Raji (cell line): ENCODE data around the gene WNT7B.

Experiments
- POLR2A ChIP-seq: IDR thresholded peaks from 2 replicates; pipeline ENCODE4 v1.6.1; 2011; ENCODE audit warnings: low read depth, low read length, control low read depth; ENCODE audit not compliant: insufficient read depth

The WNT7B gene

GRCh38 chr22:45882881-45883810, 93.8 kb downstream of the WNT7B start:
- TF ChIP-seq POLR2A = no peak

- no peak for TF ChIP-seq POLR2A
Observed at GRCh38 chr22:45881524-45881875, 95.5 kb downstream of the WNT7B start.

GRCh38 chr22:45880716-45881523, 96.0 kb downstream of the WNT7B start:
- TF ChIP-seq POLR2A = no peak

DNA sequence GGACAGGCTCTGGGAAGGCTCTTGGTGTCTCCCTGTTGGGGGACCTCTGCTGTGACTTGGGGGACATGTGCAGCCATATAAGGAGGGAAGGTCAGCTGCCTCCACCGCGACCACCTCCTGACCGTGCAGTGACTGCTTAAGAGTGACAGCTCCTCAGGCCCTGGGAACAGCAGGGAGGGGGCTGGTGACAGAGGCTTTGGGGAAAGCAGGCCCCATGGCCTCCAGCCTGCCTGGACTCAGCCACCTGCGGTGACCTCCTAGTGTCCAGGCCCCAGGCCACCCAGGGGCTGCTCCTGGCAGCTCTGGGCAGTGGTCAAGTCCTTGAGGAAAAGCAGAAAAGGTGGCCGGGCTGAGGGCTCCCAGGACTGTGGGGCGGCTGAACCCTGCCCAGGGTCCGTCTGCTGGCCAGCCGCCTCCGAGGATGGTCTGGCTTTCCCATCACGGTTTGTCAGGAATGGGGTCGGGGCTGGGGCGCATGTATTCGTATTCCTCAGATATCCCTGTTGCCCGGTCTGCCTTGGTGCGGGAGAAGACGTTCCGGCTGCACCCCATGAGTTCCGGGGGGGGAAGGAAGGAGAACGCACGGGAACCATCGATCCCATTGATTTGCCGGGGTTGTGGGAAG, 96.8 kb downstream of the WNT7B start:
- no peak for TF ChIP-seq POLR2A

DNA sequence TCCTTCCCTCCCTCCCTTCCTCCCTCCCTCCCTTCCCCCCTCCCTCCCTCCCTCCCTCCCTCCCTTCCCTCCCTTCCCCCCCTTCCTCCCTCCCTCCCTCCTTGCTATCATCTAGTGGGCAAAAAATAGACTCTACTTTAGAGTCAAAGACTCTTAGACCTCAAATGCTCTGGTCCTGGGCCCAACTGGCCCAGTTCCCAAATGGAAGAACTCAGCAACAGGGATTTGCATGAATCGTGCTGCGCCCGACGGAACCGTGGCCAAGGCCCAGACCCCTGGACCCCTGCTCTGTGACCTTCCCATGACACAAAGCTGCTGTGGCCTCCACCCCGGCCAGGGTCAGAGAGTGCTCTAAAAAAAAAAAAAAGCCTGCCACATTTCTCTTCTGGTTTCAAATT, 97.4 kb downstream of the WNT7B start:
- TF ChIP-seq POLR2A = no peak

DNA sequence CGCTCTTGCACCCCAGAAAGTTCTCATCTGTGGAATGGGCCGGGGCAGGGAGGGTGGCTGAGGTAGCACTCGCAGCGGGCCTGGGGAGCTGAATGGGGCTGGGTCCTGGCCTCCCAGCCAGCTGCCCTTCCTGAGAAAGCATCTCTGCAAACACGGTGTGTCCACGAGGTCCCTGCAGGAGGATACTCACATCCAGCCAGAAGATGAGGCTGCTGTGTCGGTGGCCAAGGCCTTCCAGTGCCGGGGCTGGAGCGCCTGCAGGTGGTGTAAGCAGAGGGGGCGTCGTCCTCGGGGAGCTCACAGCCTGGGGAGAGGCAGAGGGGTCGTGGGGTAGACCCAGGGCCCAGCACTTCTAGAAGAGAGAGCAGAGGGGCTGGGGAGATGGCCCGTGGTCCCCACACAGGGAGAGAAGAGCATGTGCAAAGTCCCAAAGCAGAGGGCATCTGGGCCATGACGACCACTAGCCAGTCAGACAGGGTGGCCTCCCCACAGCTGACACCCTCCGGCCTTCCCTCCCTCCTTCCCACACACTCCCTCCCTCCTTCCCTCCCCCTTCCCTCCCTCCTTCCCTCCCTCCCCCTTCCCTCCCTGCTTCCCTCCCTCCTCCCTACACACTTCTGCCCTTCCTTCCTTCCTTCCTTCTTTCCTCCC, 97.9 kb downstream of the WNT7B start:
- TF ChIP-seq POLR2A = no peak

DNA sequence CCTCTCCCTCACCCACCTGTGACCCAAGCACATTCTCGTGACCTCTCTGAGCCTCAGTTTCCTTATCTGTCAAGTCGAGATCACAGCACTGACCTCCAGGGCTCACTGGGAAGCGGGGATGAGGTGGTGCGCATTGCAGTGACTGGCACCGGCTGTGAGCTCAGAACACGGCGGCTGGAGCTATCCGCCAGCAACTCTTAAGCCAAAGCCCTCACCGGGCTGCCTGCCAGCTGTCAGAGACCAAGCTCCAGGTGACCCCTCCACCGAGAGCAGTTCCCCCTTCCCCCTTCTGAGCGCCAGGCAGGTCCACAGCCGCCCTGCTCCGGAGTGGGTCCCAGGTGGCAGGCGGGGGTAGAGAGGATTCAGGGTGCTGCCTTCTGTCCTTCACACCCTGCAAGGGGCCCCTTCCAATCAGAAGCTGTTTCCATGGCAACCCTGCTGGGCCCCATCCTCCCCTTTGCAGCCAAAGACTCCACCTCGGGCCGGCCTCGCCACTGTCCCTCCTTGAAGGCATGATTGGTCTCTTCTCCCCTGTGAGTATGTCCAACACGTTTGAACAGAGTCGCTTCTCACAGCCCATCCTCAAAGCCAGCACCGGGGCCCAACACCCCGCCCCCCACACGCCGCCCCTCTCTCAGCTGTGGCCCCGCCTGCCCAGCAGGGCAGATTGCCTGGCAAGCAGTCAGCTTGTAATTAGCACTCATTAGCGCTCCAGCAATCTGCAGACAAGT, 98.7 kb downstream of the WNT7B start:
- TF ChIP-seq POLR2A = no peak

GRCh38 chr22:45877651-45878050, 99.3 kb downstream of the WNT7B start:
- TF ChIP-seq POLR2A = no peak

DNA sequence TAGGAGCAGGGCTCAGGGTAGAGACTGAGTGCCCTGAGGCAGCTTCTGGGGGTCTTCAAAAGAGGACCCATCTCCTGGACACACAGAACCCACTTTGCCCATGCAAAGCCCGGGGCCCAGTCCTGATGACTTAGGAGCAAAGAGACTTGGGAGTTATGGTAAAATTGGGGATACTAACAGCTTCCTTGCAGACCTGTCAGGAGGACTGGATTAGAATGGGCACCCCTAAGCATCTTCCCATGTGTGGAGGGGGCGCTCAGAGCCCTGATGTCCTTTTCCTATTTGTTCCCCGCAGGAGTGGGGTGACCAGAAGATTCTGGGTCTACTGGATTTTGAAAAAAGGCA, 100.0 kb downstream of the WNT7B start:
- no peak for TF ChIP-seq POLR2A

DNA sequence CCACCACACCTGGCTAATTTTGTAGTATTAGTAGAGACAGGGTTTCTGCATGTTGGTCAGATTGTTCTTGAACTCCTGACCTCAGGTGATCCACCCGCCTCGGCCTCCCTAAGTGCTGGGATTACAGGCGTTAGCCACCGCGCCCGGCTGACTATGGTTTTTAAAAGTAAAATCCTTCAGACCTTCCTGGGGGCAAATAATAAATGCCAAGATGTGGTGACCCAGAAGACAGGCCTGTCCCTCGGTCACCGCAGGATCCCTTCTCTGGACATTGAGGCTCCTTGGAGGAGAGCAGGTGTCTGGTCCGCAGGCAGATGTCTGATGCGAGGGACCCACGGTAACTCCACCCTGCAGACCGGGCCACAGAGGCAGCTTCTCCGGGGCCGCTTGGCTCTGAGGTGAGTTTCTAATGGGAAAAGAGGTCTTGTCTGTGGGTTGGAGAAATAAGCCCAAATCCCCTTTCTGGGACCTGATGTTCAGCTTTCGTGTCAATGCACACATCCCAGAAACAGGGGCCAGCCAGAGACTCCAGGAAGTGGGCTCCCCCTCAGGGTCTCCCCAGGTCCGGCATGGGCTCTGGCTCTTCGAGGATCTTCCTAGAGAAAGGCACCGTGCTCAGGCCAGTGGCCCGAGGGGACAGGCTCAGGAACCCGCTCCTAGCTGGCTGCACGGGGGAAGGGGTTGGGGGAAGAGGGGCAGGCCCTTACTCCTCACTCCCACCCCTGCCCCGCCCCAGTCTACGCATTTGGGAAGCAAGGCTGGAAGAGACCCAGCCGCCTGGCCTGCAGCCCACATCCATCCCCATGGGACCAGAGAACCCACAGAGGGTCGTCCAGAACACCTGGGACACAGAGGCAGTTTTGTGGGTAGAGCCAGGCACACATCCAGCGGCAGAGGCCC, 100.6 kb downstream of the WNT7B start:
- TF ChIP-seq POLR2A = no peak

- no peak for TF ChIP-seq POLR2A
Observed at GRCh38 chr22:45872659-45873263, 104.2 kb downstream of the WNT7B start.

GRCh38 chr22:45871721-45872120, 105.2 kb downstream of the WNT7B start:
- no peak for TF ChIP-seq POLR2A
